ENCODE measurements around the gene CHAD. TPM values are rescaled to one million over a fixed set of nuclear protein-coding genes. Genes with fewer than 3 reads are reported as not detected.

Gene CHAD
- total and polyA plus RNA-seq, 7 donors = 3.7 to 7.2 (median 4.4) TPM; not detected in 4

GRCh38 chr17:50499721-50500120 lies 31.0 kb upstream of the CHAD start:
- no peak overlapping the region for H3K4me3 ChIP-seq
- WGBS, 2 donors = 97% methylated on average over 2 of the region's 2 CpGs
- intact Hi-C loops (cut with DNase I) = no loop called here
- no peaks in the 10 kb centered on the region for H3K27me3 ChIP-seq
- H3K9me3 ChIP-seq = no peaks in the 10 kb centered on the region
- no peak for TF ChIP-seq CTCF (IDR thresholded peaks at IDR 0.05)
- TF ChIP-seq POLR2A (IDR thresholded peaks at IDR 0.05) = no peak
- TF ChIP-seq EP300 (IDR thresholded peaks at IDR 0.05) = no peak
- no peak for TF ChIP-seq POLR2AphosphoS5 (IDR thresholded peaks at IDR 0.05)
- H3K36me3 ChIP-seq = no peaks in the 10 kb centered on the region
- no peak for DNase-seq
- no peaks in the 10 kb centered on the region for H3K4me1 ChIP-seq
- no peak overlapping the region for H3K27ac ChIP-seq

- H3K4me1 ChIP-seq = no peaks in the 10 kb centered on the region
- TF ChIP-seq POLR2AphosphoS5 (IDR thresholded peaks at IDR 0.05) (no peak), EP300 (IDR thresholded peaks at IDR 0.05) (no peak), CTCF (IDR thresholded peaks at IDR 0.05) (no peak), POLR2A (IDR thresholded peaks at IDR 0.05) (no peak)
- H3K4me3 ChIP-seq = no peak overlapping the region
- no peaks in the 10 kb centered on the region for H3K9me3 ChIP-seq
- intact Hi-C loops (cut with DNase I) = no loop called here
- no peaks in the 10 kb centered on the region for H3K27me3 ChIP-seq
- H3K27ac ChIP-seq = no peak overlapping the region
- no peaks in the 10 kb centered on the region for H3K36me3 ChIP-seq
- no peak for DNase-seq
Measured at GRCh38 chr17:50499270-50499669, 30.6 kb upstream of the CHAD start.

GRCh38 chr17:50498021-50498874 lies 29.6 kb upstream of the CHAD start:
- no peak overlapping the region for H3K27ac ChIP-seq
- no peak for TF ChIP-seq POLR2AphosphoS5 (IDR thresholded peaks at IDR 0.05)
- no peak for TF ChIP-seq EP300 (IDR thresholded peaks at IDR 0.05)
- TF ChIP-seq CTCF (IDR thresholded peaks at IDR 0.05) = no peak
- TF ChIP-seq POLR2A (IDR thresholded peaks at IDR 0.05) = no peak
- no peaks in the 10 kb centered on the region for H3K4me1 ChIP-seq
- no peaks in the 10 kb centered on the region for H3K27me3 ChIP-seq
- H3K4me3 ChIP-seq = no peak overlapping the region
- H3K9me3 ChIP-seq = no peaks in the 10 kb centered on the region
- DNase-seq = no peak
- H3K36me3 ChIP-seq = no peaks in the 10 kb centered on the region
- 35 to 76% methylated on average over 7 of the region's 7 CpGs for whole genome bisulfite sequencing, 2 donors
- intact Hi-C loops (cut with DNase I) = no loop called here

GRCh38 chr17:50495918-50496317 lies 27.2 kb upstream of the CHAD start:
- DNase-seq = no peak
- WGBS, 2 donors = 96% methylated on average over 8 of the region's 8 CpGs
- no peaks in the 10 kb centered on the region for H3K4me1 ChIP-seq
- H3K27me3 ChIP-seq = no peaks in the 10 kb centered on the region
- no peak overlapping the region for H3K4me3 ChIP-seq
- no peak for TF ChIP-seq POLR2A (IDR thresholded peaks at IDR 0.05)
- no peak for TF ChIP-seq CTCF (IDR thresholded peaks at IDR 0.05)
- no peak for TF ChIP-seq POLR2AphosphoS5 (IDR thresholded peaks at IDR 0.05)
- TF ChIP-seq EP300 (IDR thresholded peaks at IDR 0.05) = no peak
- H3K36me3 ChIP-seq = no peaks in the 10 kb centered on the region
- intact Hi-C loops (cut with DNase I) = no loop called here
- no peak overlapping the region for H3K27ac ChIP-seq
- H3K9me3 ChIP-seq = no peaks in the 10 kb centered on the region

All from sigmoid colon (tissue), 7 donors.